Tibial nerve (tissue), 4 donors: ENCODE data around the gene KRT75.

Source experiments
- CTCF ChIP-seq, 5 experiments: fragments of 200-600 bp in 3 of 5; fragments of 450-650 bp in 2 of 5; sonication (generic) in 3 of 5; IDR thresholded peaks; one replicate each; pipeline ENCODE4 v1.5.1; 2016 to 2019; ENCODE audit warnings: antibody characterized with exemption in 5 of 5, mild to moderate bottlenecking in 3 of 5, moderate library complexity in 2 of 5
- EP300 ChIP-seq, 2 donors: sonication (generic); formaldehyde crosslinking; IDR thresholded peaks; one replicate each; pipeline ENCODE4 v1.6.1; 2017; ENCODE audit warnings: antibody characterized with exemption in 2 of 2, mild to moderate bottlenecking in 1 of 2

GRCh38 chr12:52417740-52418139 lies 16.4 kb downstream of the KRT75 start:
- TF ChIP-seq CTCF (IDR thresholded peaks at IDR 0.05) (no peak), EP300 (IDR thresholded peaks at IDR 0.05) (no peak)
